GM18508 (cell line): ENCODE measurements around the gene EHMT1.

Experiments used
- ATAC-seq: cut with Tn5 transposase; IDR thresholded peaks from one replicate; pipeline ENCODE4 v1.9.1; 2021; ENCODE audit warnings: moderate number of reproducible peaks; ENCODE audit not compliant: insufficient read depth, unreplicated experiment

The EHMT1 gene

DNA sequence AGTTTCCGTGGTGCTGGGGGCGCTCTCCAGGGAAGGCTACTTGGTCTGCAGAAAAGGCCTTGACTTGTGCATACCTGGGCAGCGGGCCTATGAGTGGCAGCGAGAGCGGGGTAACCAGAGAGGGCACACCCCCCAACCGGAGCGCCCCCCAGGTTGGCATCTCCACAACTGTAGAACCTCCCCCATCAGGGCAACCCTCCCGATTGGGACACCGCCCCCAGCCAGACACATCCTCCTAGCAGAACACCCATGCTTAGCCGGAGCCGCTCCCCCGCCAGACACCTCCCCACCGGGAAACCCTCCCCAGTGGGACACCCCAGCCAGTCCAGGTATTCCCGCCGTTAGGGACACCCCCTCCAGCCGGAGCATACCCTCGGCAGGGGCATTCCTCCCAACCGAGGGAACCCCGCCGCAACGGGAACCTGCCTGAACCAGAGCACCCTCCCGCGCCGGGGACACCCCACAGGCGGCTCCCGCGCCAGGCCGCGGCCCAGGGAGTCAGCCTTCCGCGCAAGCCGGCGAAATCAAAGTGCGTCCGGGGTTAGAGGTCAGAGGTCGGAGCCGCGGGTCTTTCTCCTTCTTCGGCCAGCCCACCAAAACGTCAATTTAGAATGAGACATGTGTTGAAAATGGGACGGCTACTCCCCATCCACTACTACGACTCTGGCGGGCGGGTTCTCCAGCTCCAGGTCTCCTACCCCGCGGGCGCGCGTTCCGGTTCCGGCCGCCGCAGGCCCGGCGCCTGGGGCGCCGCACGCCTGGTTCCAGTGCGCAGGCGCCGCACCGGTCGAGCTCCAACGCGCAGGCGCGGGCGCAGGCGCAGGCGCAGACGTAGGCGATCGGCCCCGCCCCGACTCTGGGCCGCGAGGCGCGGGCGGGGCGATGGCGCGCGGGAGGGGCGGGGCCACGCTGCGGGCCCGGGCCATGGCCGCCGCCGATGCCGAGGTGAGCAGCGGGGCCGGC, at the start of gene EHMT1:
TSS of gene EHMT1 (plus strand) at position 901 of the 963 bp plus-strand sequence. CDS start at position 925, 24 bp downstream.
- no peak for ATAC-seq

- no peak for ATAC-seq
Observed at GRCh38 chr9:137569609-137570203, 49.1 kb upstream of the EHMT1 start.

DNA sequence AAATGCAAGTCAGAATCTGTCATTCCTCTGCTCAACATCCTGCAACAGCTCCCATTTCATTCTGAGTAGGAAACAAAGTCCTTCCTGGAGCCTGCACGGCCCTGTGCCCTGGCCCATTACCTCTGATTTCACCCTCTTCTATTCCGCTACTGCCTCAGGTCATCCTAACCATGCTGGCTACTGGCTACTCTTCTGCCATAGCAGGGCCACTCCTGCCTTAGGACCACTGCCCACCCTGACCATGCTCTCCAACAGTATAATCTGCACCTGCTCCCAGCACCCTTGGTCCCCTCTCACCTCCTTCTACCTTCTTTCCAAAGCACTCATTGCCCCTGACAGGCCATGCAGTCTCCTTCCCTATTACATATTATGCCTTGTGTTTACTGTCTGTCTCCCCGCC, 48.2 kb upstream of the EHMT1 start:
- no peak for ATAC-seq

DNA sequence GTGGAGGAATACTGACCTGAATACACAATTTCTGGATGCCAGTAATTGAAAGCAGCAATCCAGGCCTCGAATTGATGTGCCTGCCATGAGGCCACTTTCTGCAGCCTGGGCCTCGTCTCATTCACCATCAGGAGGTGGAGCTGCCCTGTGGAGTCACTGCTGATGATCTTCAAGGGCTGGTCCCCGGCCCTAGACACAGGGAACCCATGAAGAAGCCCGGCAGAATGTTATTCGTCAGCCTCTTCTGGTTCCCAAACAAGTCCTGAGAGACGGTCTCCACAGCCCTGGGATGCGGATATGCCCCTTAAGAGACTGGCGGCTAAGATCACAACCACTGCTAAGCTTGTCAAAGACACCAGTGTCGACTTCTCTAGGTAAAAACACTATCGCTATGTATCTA, 44.6 kb upstream of the EHMT1 start:
- ATAC-seq = no peak

GRCh38 chr9:137575364-137575715, 43.5 kb upstream of the EHMT1 start:
- ATAC-seq = no peak

DNA sequence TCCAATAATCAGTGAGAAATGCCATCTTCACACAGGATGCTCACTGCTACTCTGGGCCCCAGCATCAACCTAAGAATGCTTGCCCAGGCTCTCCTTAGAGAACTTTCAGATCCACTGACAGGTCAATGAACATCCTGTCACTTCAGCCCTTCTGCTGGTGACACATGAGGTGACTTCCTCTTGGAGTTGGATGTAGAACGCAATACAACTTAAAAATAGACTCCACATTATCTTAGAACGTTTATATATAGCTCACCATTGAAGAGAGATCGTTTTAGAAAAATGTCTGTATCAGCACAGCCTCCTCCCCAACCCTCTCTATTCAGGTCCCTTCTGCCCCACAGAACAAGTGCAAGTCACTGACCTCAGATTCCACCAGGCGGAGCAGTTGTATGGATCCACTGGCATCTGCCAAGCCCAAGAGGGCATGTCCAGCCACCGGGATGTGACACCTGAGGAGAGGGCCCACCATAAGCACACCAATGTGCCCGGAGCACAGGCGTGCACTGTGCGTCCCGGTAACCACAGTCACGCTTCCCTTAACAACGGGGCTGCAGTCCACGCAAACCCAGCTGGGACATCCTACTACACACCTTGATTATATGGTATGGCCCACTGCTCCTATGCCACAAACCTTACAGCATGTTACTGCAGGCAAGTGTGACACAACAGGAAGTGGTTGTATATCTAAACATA, 42.9 kb upstream of the EHMT1 start:
- no peak for ATAC-seq

GRCh38 chr9:137578518-137579258, 40.1 kb upstream of the EHMT1 start, which contains the start of gene DPH7:
DPH7 (minus strand) TSS chr9:137578925; CDS start chr9:137578777, 148 bp downstream.
- peak; percentile 57 for ATAC-seq

DNA sequence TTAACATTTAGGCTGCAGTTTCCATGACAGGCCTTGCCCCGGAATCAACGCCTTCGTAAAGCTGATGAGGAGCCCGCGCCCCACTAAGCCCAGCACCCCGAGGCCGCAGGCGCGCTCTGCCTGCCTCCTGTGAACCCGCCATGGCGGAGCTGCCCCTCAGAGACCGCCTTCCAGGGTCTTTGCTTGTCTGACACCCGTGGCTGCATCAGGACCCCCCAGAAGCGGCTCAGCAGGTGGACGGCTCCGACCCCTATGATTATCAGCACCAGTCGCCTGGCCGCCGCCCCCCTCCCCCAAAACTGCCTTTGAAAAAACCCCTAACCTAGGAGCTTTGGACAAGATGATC, 39.6 kb upstream of the EHMT1 start:
- ATAC-seq = no peak

DNA sequence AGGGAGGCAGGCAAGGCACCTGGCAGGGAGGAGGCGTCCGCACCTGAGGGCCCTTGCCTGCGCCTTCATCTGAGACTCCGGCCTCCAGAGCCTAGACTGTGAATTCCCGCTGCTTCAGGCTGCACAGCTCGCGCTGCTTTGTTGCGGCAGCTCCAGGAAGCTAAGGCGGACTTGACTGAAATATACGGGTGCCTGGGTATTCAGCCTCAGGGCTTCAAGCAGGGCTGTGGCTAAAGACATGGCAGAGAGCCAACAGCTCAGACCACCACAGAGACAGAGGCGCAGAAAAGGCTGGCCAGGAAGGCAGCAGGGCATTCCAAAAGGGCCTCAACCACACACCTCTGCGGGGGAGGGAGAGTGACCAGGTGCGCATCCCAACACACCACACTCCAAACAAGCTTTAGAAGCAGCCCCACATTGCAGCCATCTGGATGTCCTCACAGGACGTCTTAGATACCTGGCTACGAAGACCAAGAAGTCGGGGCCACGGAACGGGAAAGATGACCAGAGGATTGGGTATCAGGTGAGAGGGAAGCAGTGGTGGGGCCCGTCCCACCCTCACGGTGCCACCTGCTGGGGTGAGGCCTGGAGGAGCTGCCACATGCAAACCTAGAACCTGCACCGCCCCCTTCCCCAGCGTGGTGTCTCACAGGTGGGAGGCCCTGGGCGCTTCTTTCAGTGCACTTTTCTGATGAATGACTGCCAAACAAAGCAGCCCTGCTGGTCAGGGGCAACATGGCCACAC, 38.4 kb upstream of the EHMT1 start:
- no peak for ATAC-seq

DNA sequence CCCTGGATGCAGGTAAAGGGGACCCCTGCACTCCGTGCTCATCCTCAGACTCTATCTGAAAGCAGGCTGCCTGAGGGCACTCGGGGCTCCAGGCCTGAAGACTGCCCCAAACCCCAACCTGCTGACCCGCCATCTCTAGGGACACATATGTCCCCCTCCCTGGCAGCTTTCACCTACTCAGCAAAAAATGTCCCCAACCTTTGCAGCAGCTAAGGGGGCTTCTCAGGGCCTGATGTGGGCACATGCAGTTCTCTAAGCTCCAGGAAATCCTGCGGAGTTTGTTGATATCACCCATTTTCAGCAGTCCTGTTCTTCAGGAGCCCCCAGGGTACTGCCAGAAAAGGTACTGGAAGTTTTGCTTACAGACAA, 37.9 kb upstream of the EHMT1 start:
- no peak for ATAC-seq

DNA sequence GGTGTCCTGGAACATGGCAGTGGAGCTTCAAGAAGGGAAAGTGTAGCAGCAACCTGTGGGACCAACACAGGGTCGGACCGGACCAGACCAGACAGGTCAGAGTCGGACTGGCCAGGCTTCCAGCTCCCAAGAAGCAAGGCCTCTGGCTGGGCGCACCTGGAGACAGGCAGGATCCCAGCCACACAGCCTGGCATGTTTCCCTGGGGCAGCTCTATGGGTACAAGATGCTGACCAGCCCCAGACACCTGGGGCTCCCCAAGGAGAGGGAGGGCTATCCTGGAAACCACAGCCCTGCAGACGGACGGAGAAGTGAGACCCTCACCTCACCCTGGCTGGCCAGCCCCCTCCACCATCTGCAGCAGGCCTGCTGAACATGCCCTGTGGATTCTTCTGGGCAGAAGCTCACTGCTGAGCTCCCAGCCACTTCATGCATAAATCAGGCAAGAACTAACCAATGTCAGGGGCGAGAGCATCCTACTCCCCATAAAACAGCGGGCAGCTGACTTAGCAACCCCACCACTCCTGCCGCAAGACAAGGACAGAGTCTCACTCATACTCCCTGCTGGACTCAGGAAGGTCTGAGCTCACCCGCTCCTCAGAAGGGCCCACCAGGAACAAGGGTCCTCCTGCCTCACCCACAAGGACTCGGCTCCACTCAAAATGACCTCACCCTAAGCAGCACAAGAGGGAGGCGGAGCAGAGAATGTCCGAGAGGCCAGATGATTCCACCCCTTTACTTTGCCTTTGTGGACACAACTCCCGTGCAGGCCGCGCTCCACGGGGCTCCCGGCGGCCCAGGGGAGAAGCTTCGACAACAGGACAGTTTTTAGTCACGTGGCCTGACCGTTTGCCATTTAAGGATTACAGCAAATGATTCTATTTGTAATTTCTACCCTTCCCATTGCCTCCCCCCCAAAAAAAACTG, 37.2 kb upstream of the EHMT1 start:
- no peak for ATAC-seq

GRCh38 chr9:137582286-137582860, 36.4 kb upstream of the EHMT1 start:
- ATAC-seq = no peak

- no peak for ATAC-seq
Observed at GRCh38 chr9:137583347-137583746, 35.5 kb upstream of the EHMT1 start.

- ATAC-seq = no peak
Observed at GRCh38 chr9:137583957-137584356, 34.8 kb upstream of the EHMT1 start.

DNA sequence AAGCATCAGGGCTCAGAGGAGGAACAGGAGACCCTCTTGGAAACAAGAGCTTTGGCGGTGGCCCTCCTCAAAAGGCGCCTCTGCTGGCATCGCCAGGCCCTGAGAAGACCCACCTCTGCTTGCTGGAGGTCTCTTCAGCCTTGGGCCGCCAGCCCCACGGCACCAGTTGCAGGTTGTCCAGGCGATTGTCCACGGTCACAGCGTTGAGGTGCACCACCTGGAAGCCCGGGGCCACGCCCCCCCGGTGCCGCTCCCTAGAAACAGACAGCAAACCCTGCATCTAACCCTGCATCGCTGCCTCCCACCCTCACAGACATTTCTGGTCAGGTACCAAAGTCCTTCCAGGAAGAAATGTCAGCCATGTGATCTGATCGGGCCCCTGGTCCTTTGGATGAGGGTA, 32.0 kb upstream of the EHMT1 start:
- no peak for ATAC-seq

DNA sequence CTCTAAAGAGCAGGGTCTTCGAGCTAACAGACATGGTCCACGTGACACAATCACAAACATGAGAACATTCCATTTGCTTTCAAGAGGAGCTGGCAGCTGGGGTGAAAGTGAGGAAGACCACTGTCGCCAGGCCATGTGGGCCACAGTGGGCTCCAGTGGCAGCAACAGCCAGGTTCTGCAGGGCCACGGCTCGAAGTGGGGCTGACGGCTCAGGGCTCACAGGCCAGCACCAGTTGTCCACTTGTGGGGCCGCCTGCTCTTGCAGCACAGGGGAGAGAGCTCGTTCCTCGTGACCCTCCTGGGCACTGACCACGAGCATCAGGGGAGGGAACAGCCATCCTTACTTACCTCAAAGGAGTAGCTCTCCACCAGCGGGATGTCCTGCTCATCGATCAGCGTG, 30.5 kb upstream of the EHMT1 start:
- no peak for ATAC-seq

DNA sequence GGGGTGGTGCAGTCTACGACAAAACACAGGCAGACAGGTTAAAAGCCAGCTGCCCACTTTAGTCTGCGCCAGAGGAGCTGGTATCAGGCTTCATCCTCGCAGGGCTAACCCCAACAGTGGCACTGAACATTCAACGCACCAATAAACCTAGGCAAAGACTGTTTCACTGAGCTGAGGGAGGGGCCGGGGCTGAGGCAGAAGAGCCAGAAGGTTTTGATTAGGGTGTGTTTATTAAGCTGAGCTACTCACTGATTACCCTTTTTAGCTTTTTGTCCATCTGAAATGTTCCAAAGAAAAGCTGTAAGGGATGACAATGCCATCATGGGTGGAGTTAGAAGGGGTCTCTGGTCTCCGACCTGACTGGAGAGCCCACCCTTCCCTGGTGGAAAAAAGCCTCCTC, 29.9 kb upstream of the EHMT1 start:
- no peak for ATAC-seq

- no peak for ATAC-seq
Observed at GRCh38 chr9:137589441-137590122, 29.2 kb upstream of the EHMT1 start.
